Fibroblast of skin of abdomen (primary cell): ENCODE measurements around the gene RAB6B.

Experiments used
- DNase-seq: peaks from one replicate; pipeline ENCODE4 v3.0.0-alpha.2; 2013

Gene RAB6B

DNA sequence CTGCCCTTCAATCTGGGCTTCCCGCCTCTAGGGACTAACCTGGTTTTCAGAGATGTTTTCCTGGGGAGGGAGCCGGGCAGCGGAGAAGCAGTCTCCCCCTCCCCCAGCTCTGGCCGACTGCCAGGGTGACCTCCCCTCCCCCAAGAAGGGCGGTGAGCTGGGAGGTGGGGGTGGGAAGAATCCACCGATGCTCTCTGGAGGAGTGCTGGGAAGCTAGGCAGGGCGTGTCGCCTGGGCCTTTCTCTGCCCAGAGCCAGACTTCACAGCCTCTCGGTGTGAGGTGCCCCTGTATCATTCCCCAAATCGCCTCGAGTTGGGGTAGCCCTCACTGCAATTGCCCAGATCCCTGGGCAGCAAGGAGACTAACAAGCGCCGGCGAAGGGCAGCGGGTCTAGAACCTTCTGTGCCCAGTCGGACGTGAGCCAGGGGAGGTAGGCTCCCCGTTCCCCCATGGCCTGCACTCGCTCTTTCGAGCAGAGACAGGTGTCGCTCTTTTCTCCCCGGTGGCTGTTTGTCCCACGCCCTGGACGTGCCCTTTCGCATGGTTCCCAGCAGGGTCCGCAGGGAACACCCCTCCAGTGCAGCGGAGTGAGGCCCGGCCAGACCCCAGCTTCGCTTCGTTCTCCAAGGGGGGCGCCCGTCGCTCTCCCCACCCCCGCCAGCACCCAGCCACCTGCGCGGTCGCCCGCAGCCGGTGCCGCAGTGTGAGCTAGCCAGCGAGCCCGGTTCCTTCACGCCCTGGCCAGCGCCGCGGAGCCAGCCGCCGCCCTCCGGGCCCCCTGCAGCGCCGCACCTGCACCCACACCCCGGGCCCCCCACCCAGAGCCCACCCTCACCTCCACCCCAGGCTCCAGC is 1.1 kb downstream of the RAB6B start:
- no peak for DNase-seq

DNA sequence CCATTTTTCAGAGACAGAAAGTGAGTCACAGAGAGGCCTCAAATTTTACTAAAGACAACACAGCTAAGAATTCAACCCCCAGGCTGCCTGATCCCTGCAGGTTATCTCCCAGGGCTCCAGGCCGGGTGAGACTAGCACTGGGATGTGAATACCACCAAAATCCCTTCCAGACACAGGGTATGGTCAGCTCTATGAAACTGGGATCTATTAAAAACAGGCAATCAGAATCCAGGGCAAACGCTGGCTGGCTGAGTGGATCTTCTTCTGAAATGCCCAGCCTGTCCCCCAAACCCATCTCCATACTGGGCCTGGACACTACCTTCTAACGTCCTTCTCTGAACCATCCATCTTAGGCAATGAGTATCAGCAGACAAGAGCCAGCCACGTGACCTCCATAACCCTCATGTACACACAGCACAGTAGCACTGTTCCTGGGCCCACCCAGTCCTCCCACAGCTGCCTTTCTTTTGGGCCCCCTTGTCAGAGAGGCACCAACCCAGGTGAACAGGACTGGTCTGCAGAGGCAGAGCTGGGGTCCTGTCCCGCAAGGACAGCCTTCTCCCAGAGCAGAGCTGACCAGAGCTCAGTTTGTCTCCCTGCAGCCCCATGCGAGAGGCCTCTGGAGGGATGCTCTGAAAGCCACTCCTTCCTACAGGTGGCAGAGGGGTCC is 1.9 kb downstream of the RAB6B start:
- no peak for DNase-seq

DNA sequence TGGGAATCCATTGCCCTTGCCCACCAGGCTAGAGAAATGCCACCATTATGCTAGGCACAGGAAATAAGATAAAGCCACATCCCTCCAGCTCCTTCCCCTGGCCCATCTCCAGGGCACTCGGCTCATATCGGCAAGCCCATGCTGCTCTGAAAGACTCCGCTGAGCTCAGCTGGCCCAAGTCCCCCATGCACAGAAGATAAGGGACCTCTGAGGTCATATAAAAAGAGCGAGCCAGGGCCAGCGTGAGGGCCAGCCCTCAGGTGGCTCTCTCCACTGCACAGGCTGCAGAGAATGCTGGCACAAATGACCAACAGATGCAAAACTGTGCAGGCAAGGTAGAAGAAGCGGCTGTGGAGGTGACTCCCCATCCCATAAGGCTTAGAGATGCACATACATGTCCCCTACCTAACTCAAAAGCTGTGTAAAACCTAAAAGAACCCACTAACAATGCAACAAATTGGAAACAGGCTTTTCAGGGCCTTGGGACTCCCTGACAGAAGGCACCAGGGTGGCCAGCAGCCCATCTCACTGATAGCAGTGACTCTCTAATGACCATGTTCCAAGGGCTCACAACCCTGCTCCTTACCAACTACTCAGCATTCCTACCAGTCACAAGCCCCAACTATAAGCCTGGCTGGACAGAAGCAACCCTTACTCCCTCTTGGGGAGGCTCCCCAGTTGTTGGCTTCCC is 3.0 kb downstream of the RAB6B start:
- DNase-seq, result no peak

DNA sequence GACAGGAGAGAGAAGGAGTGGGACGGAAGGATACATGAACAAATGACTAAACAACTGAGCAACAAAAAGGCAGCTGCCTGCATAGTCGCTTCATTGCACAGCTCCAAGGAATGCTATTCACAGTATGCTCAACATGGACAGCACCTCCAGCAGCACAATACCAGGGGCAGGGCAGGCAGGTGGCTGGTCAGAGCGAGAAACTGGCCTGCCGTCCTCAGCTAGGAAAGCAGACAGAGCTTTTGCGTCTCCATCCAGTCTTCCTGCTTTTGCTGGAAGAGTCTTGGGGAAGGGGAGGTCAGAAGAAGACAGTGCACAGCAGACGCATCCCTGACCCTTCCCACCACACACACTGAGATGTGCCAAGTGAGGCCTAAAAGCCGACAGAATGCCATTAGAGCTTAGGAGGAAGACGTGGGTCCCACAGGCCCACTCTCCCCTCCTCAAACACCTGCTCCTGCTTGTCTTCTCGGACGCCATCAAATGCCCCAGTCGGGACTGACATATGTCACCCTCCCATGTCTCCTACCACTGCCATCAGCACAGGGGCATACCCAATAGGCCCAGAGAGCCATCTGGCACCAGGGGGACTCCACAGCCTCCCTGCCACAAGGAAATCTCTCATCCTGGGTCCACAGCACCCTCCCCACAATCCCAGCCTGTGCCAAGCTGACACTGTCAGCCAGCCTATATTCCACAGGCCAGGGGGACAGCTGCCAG is 3.9 kb downstream of the RAB6B start:
- DNase-seq, result no peak

DNA sequence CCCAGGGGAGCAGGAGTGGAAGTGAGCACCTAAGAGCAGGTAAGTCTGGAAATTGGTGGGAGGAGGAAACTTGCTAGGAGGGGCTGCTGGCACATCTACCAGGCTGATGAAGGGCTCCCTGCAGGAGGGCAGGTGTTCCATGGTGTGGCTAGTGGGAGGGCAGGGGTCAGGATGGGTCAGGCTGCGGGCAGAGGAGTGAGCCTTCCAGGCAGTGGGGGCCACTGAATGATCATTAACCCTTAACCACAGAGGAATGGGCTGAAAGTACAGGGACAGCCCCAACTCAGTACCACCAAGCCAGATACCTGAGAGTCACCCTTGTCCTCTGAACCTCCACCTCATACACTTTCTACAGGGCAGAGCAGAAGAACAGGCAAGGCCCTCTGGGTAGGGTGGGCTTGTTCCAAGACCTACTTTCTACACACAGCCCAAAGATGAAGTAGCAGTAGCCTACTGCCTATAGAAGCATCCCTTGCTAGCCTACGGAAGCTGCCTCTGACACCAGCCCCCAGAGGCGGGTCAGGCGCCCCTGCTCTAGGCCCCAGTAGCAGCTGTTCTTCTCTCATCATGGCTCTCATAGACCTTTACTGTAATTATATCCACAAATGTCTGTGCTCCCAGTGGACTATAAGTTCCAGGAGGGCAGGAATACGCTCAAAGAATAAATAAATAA is 4.6 kb downstream of the RAB6B start:
- DNase-seq, result no peak

DNA sequence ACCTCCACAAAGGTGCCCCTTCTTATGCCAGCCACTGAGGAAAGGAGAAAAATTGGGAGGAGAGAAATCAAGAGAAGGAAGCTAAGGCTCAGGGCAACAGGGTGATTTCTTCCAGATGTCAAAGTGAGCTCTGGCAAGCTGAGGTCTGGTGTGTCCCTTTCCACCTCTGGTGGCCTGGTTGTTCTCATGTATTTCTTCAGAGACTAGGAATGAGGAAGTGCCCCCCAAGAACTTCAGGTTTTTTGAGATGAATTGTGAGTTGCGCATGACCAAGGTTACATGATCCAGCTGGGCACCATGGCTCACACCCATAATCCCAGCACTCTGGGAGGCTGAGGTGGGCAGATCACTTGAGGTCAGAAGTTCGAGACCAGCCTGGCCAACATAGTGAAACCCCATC is 5.6 kb downstream of the RAB6B start:
- DNase-seq, result no peak

DNA sequence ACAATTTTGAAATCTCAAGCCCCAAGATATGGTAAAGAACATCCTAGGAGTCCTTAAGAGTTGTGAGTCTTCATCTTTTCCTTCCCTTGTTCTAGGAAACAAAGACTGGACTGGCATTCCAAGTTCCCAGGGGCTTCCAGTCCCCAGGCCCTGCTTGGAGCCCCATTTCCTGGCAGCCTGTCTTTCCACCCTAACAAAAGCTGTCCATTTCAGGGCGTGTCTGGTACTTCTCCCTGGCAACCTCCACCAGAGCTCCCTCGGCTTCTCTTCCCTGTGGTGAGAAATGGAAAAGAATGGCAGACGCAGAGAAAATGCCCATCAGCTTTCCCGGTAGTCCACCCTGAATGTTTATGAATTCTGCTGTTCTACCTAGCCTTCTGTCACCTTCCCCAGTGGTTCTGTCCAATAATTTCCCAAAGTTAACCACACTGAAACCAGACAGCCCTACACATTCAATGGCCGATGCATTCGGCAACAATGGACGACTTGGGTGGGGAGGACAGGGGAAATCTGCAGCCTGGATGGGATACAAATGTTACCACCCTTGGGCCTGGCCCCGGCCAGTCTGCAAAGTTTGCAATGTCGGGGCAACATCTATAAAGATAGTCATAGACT is 6.8 kb downstream of the RAB6B start:
- DNase-seq, result no peak

DNA sequence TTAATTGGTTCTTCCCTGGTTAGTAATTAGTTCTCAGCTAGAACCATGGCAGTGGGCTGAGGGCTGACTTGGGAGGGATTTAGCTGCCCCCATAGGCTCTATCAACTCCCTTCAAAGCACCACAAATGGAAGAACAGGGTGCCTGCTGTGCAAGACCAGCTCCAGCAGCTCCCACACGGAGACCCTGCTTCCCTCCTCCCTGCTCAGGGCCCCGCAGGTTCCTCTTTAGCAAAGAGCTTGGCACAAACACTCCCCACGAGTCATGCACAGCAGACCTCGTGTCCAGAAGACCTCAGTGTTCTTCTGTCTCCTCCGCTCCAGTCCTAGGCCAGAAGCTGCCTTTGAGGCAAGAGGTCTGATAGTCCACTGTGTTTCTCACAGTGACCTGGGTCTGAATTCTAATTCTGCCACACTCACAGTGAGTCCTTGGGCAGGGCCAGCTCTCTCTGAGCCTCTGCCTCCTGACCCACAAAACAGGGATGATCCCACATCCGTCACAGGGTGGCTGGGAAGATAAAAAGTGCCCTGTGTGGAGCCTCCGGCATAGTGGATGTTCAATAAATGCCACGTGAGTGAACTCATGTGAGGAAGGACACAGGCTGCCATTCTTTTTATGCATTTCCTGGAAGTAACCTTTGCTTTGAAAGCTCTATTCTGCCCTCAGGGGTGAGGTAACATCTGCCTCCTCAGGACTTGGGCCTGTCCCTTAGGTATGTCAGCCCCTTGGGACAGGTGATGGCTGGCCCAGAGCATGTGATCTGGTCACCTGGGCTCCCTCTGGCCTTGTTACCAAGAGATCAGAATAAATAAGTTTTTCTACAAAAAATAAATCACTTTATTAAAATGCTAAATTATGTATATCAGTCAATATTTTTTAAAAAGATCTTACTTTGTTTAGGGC is 7.6 kb downstream of the RAB6B start:
- DNase-seq, result no peak

DNA sequence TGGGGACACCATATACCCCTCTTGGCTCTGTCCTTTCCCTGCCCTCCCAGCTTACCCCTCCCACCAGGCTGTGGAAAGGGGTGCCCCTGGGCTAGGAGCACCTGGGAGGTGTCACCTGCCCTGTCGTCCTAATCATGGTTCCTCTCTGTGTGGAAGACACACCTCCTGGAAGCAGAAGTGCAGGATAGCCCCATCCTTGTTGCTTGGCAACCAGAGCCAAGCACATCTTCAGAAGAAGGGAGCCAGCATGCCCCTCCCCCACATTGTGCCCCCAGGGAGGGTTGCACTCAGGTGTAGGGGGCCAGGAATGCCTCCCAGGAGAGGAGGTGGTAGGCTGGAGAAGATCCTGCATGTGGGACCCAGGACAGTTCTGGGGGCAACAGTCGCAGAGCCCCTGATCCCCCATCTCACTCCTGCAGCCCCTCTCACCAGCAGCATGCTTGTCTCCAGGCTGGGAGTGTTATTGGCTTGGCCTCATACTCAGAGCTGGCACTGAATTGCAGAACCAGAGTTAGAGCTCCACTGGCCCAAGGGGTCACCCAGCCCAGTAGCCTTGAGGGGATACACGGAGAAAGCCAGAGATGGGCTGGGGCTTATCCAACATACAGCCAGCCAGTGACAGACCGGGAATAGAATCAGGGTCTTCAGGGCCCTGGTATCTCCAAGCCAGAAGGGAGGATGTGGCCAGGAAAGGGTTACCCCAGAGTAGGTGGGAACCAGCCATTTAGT is 8.4 kb downstream of the RAB6B start:
- DNase-seq, result no peak

DNA sequence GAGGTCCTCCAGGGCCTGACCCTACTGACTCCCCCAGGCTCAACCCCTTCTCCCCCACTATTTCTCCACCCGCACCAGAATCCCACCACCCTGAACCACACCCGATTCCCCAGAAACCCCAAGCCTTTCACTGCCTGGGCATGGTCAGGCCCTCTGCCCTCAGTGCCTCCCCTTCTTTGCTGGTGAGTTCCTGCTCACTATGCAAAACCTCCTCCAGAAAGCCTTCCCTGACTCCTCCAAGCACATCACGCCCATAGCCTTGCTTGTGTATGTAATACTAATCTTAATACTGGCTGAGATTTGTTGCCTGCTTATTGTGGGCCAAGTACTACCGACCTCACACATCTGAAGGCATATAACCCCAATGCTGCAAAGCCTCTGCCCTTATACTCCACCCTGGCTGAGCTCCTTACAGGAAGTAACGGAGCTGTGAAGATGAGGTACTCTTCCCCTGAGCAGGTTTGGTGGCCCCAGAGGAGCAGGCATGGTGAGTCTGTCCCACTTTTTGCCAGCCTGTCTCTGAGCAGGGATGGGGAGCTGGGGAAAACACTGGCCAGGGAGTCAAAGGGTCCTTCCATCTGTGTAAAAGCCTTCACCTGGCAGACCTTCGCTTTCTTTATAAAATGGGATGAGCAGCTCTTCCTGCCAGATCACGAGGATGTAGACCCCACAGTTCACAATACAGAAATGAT is 9.5 kb downstream of the RAB6B start:
- no peak for DNase-seq

DNA sequence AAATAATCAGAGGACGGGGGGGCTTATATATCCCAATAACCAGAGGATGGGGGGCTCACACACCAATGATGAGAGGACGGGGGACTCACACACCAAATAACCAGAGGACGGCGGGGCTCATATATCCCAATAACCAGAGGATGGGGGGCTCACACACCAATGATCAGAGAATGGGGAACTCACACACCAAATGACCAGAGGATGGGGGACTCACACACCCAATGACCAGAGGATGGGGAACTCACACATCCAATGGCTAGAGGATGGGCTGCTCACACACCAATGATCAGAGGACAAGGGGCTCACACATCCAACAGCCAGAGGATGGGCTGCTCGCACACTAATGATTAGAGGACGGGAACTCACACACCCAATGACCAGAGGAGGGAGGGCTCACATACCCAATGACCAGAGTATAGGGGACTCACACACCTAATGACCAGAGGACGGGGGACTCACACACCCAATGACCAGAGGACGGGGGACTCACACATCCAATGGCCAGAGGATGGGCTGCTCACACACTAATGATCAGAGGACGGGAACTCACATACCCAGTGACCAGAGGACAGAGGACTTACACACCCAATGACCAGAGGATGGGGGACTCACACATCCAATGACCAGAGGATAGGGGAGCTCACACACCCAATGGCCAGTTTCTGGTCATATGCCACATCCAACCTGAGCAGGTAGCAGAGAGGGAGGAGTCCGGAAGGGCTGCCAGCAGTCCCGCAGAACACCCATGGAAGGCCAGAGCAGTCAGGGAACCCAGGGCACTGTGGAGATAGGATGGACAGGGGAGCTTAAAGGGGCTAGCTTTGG is 10.6 kb downstream of the RAB6B start:
- no peak for DNase-seq

DNA sequence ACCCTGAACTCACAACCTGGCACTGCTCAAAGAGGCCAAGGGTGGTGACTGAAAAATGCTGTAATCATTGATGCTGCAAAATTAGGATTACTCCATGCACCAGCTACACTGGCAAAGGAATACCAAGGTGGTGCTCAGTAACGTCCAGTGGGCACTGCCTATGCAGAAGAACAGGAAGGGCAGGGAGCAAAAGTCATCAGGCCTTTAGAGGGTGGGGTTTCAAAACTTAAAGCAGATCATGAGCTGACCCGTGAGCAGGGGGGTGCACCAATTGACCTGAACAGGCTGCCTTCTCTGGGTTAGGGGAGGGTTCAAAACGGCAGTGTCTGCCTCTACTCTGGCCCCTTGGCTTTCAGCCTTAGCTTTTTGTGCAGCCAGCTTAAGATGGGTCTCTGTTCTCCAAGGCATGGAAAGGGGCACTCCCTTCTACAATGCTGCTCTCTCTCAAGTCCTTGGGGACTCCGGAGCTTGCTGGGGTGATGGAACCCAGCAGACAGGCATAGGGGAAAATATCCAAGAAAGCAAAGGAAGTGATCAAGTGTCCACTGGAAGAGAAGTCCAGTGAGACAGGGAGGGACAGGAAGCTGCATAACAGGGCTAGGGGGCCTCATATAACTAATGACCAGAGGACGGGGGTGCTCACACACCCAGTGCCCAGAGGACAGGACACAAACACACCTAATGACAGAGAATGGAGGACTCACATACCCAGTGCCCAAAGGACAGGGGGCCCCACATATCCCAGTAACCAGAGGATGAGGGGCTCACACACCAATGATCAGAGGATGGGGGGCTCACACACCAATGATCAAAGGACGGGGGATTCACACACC is 11.4 kb downstream of the RAB6B start:
- no peak for DNase-seq

DNA sequence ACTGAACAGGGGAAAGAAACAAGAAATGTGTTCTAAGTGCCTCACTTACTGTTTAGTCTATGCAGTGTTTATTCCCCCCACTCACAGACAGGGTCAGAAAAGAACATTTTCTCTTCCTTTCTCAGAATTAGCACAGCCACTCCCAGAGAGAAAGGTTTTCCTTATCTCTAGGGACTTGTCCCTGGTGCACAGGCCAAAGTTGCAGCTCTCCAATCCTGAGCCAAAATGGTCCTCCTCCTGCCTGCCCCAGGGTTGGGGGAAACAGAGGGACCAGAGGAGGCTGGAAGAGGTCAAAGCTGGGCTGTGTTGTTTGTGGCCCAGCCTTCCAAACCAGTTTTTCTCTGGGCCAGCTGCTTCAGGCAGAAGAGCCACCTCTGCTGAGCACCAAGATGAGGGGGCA is 12.0 kb downstream of the RAB6B start:
- no peak for DNase-seq

DNA sequence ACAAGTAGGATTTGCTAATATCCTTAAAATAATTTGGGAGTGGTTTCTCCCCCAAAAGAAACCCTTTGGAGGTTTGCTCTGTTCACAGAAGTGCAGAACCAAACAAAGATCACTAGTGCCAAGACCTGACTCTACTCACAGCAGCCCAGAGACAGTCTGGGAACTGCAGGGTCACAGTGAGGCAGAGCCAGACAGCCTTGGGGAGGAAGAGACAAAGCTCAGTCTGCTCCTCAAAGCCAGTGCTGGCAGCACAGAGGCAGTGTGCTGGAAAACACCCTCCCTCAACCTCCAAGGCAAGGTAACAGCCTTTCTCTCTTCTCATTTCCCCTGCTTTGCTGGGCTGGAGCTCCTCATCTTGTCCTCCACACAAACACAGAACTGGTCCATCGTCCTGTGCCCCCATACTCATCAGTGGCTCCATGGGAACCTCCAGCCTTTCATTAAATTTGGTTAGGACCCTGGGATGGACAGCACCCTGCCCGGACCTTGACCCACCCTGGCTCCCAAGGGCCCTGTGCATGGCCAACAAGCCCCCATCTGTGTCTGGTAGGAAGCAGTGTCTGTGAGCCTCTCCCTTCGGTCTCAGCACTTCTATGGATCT is 12.6 kb downstream of the RAB6B start:
- no peak for DNase-seq

DNA sequence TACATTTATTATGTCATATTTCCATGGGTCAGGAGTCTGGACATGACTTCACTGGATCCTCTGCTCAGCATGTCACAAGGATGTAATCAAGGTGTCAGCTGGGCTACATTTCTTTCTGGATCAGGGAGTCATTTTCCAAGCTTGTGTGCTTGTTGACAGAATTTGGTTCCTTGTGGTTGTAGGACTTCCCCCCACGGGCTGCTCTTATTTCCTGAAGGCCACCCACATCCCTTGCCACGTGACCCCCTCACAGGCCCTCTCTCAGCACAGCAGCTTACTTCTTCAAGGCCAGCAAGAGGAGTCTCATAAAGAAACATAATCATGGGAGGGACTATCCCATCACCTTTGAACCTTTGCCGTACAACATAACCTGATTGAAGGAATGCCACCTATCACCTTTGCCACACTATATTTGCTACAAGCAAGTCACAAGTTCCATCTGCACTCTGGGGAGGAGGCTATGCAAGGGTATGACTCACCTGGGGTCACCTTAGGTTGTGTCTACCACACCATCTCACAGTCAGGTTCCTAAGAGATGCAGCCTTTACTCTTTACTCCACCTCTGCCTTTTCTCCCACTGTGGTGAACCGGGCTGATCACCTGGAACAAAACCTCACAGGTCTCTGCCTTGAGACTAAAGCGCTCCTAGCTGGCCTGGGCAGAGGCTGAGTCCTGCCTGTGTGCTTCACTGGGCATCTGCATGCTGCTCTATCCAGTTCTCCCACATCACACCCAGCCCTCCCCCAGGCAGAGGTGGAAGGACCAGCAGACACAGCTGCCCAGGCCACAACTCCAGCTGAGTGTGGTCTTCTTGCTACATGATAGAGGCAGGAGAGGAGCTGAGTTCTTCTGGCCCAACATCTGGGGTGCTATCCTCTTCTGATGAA is 13.5 kb downstream of the RAB6B start:
- DNase-seq, result no peak

DNA sequence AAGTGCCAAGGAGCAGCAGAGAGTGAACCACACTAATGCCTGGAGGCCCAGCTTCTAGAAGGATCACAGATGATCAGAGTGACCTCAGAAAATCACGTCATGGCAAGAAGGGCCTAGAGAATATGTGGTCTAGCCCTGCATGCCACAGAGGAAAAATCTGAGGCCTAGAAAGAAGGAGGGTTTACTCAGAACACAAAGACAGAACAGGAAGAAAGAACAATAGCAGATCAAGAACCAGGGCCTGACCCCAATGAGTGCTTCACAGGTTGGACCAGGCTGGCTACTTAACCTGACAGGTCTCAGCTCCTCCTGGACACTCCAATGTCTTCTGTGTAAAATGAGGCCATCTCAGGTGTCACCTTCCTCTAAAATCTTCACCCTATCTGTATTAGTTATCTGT is 14.2 kb downstream of the RAB6B start:
- no peak for DNase-seq
